ENCODE measurements around the gene VMP1.
A peak's percentile ranks its signal among the peaks of the same experiment; 100 is the strongest.

- TF ChIP-seq POLR2A (IDR thresholded peaks at IDR 0.05; ENCODE audit: low read depth, low read length): peak; percentile 35; the same call in 1 of the 2 replicates
- no peak for TF ChIP-seq ELK1 (IDR thresholded peaks at IDR 0.05; ENCODE audit: borderline replicate concordance, low read depth, low read length)
- no peak for TF ChIP-seq CTCF (conservative IDR thresholded peaks at IDR 0.05; ENCODE audit: low read depth, low read length)
- no peak for TF ChIP-seq CHD1 (IDR thresholded peaks at IDR 0.05; ENCODE audit: low read depth, low read length)
- TF ChIP-seq RAD21 (IDR thresholded peaks at IDR 0.05; ENCODE audit: low read length): no peak
- TF ChIP-seq RFX5 (IDR thresholded peaks at IDR 0.05; ENCODE audit: low read depth, low read length): no peak
These were observed 54.8 kb downstream of the VMP1 start for GRCh38 chr17:59762049-59762823.

Measured in IMR-90 (cell line).